ENCODE measurements around the gene DDX25.
A peak's percentile ranks its signal among the peaks of the same experiment; 100 is the strongest.

DDX25 gene

DNA sequence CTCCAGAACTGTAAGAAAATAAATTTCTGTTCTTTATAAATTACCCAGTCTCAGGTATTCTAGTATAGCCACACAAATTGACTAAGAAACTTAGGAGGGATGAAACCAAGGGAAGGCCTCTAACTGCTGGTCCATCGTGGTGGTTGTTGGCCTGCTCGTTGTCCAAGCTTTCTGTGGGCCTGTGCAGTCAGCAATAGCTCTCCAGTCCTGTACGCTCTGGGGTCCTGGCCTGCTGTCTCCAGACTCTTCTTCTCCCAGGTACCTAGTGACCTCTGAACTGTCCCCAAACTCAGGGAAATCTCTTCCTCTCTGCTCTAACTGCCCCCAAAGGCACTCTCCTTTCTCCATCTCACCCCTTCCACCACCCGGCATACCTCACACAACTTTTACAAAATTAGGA, 35.8 kb downstream of the DDX25 start:
- no peak for TF ChIP-seq CTCF (IDR thresholded peaks at IDR 0.05; ENCODE audit: low read depth, low read length)
- DNase-seq (ENCODE audit: extremely low read depth, low read depth) = no peak

DNA sequence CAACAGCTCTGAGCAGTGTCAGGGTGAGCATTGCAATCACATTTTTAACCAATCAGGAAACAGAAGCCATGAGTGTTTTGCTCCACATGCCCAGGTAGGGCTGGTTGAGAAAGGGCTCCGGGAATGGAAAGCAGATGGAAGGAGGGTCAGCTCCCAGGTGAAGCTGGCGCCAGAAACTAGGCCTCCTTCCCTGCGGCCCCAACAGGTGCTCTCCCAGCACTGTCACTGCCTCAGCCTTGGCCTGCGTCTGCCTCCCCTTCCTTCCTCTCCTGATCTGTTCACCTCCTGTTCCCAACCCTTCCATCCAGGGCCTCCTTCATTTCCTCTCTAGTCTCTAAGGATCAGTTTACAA, 36.9 kb downstream of the DDX25 start:
- TF ChIP-seq CTCF (IDR thresholded peaks at IDR 0.05; ENCODE audit: low read depth, low read length) = no peak
- no peak for DNase-seq (ENCODE audit: extremely low read depth, low read depth)

- no peak for DNase-seq (ENCODE audit: extremely low read depth, low read depth)
These were observed 37.6 kb downstream of the DDX25 start for GRCh38 chr11:125941619-125942611.

DNA sequence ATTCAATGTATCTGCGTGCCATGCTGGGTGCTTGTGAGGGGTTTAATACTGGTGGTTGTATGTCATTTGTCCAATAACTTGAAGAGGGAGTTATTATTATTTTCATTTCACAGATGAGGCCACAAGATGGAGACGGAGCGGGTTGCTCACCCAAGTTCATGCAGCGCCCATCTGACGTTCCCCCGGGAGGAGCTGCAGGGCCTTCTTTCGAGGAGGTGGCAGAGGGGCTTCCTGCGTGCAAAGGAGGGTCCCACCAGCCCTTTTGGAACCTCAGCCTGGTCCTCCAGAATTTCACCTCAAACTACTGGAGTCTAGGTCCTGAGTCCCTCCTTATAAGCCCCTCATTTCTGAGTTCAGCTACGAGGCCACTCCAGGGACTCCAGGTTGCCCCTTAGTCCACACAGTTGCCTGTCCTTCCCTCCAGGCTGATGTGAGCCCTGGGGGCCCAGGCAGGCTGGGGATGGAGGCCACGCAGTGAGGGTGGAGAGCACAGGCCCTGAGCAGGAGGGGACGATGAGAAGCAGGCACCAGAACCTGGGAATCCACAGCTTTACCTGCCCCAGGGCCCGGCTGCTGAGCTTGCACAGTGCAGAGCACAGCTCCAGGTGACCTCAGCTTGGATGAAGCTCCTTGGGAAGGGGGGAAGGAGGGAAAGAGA, 38.6 kb downstream of the DDX25 start:
- TF ChIP-seq CTCF (IDR thresholded peaks at IDR 0.05; ENCODE audit: low read depth, low read length) = no peak
- no peak for DNase-seq (ENCODE audit: extremely low read depth, low read depth)

More at GRCh38 chr11:125941619-125942611, 37.6 kb downstream of the DDX25 start:
- peak; percentile 64 for TF ChIP-seq CTCF (IDR thresholded peaks at IDR 0.05; ENCODE audit: low read depth, low read length)

GRCh38 chr11:125943661-125944349, 39.5 kb downstream of the DDX25 start:
- TF ChIP-seq CTCF (IDR thresholded peaks at IDR 0.05; ENCODE audit: low read depth, low read length) = no peak
- DNase-seq (ENCODE audit: extremely low read depth, low read depth) = no peak

GRCh38 chr11:125944350-125945010, 40.2 kb downstream of the DDX25 start:
- TF ChIP-seq CTCF (IDR thresholded peaks at IDR 0.05; ENCODE audit: low read depth, low read length) = no peak
- no peak for DNase-seq (ENCODE audit: extremely low read depth, low read depth)

Measured in AG09319 (cell line).